IPS DF 4.7 (cell line): ENCODE data around the gene TCEANC2.
"Not testable (repeated sequence)": the region's sequence is repeated elsewhere in the genome, so short reads cannot be mapped to it uniquely, and the experiment has no call there.

ENCODE experiments used
- DNase-seq: peaks from one replicate; pipeline ENCODE4 v3.0.0-alpha.2; 2013; ENCODE audit warnings: low spot score; ENCODE audit errors: extremely low read depth

Gene TCEANC2

DNA sequence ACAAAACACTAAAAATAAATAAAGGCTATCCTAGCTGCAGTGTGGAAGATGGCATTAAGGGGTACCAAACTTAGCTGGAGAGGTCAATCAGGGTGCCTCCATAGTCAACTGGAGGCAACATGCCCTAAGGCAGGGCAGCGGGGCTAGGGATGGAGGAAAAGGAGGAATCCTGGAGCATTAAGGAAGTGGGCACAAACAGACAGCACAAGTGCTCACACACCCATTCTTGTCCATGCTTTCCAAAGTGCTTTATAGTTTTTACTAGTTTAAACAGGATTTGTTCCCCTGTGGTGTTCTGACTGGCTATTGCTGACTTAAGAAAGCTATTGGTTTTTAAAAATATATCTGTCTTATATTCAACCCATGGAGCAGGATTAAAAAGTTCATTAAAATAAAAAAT lies 33.3 kb downstream of the TCEANC2 start:
- DNase-seq = no peak

DNA sequence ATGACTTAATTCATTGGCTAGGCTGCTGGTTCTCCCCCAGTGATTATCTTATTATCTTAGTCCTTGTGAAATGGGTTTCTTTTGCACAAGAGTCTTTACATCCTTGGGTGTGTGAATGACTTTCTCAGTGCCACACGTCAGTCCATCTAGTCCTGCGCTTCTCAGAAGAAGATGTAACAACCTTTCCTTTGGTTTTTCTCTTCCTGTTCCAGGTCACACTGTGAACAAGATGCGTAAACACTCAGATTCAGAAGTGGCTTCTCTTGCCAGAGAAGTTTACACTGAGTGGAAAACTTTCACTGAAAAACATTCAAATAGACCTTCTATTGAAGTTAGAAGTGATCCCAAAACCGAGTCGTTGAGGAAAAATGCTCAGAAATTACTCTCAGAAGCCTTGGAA lies 35.0 kb downstream of the TCEANC2 start:
- no peak for DNase-seq

- DNase-seq = no peak
Observed at GRCh38 chr1:54091666-54092065, 38.3 kb downstream of the TCEANC2 start.

- no peak for DNase-seq
Observed at GRCh38 chr1:54094001-54094729, 40.8 kb downstream of the TCEANC2 start.

GRCh38 chr1:54094730-54095105 lies 41.3 kb downstream of the TCEANC2 start:
- not testable (repeated sequence) for DNase-seq

DNA sequence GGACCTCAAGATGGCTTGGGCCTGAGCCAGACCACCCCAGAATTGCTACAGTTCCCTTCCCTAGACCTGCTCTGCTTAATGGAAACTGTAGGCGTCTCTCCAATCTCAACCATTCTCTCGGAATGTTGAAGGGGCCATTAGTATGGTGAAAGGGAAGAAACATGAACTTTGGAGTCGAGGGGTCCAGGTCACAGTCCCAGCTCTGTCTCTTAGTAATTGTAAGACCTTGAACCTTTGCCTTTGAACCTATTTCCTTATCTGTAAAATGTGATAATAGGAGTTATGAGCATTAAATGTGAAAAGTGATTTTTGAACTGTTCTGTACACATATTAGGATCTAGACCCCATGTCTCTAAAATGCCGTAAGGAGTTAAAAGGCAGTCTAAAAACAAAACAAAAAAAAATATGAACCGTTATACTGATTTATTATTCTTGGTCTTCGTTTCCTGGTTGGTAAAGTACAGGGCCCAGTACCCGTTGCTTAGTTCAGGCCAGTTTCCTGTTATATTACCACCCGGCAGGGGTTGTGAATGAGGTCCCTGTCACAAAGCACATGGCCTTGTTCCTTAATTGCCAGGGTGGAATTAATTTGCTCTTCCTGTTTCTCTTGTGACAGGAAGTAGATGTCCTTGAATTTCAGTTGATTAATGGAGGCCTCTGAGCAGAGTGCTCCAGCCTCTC lies 42.3 kb downstream of the TCEANC2 start:
- no peak for DNase-seq

DNA sequence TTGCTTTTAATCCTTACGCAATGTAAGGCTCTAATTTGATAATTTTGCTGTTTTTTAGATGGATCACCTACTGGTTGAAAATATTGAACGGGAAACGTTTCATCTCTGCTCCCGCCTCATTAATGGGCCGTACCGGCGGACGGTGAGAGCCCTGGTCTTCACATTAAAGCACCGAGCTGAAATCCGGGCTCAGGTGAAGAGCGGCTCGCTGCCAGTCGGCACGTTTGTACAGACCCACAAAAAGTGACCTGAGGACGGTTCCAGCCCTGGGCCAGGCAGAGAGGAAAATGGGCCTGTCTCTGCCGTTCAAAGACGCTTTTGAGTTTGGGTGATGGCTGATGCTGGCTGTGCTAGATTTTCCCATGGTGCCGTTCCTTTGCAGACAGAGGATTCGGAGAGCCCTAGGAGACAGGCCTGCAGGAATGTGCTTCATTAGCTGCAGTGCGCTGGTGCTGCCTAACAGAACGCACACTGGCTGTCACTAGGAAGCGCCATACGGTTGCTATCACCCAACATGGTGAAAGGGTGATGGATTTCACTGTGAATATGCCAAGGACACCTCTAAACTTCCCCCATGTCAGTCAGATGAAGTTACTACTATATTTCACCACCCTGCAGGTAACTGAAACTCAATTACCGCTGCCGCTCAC lies 42.9 kb downstream of the TCEANC2 start:
- no peak for DNase-seq

GRCh38 chr1:54096877-54097240 lies 43.5 kb downstream of the TCEANC2 start:
- no peak for DNase-seq

DNA sequence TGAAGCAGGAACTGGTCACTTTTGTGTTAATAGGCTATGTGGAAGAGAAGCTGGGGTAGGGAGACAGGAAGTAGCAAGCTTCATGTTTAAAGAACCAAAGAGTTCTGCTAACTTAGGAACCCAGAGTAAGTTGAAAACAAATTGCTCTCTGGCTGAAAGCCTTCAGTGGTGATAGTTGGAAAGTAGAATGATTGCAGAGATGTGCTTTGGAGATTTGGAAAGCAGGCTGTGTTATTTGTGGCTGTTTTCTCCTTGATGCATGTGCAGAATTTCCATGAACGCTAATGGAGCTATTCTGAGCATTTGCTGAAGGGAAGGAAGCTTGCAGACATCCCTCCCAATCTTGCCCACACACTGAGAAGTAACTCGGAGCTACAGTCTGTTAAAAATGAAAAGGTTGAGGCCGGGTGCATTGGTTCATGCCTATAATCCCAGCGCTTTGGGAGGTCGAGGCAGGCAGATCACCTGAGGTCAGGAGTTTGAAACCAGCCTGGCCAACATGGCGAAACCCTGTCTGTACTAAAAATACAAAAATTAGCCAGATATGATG lies 45.7 kb downstream of the TCEANC2 start:
- DNase-seq = no peak

- DNase-seq = no peak
Observed at GRCh38 chr1:54100500-54100899, 47.1 kb downstream of the TCEANC2 start.

- no peak for DNase-seq
Observed at GRCh38 chr1:54103414-54103813, 50.0 kb downstream of the TCEANC2 start.

DNA sequence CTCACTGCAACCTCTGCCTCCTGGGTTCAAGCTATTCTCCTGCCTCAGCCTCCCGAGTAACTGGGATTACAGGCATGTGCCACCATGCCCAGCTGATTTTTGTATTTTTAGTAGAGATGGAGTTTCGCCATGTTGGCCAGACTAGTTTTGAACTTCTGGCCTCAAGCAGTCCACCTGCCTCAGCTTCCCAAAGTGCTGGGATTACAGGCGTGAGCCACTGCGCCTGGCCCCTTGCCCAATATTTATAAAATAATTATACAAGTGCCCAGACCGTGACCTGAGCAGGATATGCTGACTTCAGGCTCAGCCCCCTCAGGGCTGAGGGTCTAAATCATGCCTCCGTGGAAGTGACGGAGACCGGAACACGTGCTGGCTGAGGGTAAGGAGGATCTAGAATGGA lies 51.2 kb downstream of the TCEANC2 start:
- DNase-seq = not testable (repeated sequence)

DNA sequence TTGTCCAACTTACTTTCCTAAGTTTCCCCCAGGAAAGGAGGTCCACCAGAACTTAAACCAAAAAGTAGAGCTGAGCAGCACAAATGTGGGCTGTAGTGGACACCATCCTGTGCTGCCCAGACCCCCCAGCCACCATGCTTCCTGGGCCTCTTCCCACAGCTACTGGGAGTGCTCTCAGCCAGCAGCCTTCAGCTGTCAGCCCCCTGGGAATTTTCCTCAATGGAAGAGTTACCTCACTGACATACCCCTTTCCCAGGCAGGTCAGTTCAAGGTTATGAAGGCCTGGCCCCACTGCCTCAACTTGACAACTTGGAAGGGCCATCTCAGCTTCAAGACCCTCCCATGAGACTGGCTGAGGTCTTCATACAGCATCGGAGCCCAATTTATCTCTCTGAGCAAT lies 51.7 kb downstream of the TCEANC2 start:
- no peak for DNase-seq

DNA sequence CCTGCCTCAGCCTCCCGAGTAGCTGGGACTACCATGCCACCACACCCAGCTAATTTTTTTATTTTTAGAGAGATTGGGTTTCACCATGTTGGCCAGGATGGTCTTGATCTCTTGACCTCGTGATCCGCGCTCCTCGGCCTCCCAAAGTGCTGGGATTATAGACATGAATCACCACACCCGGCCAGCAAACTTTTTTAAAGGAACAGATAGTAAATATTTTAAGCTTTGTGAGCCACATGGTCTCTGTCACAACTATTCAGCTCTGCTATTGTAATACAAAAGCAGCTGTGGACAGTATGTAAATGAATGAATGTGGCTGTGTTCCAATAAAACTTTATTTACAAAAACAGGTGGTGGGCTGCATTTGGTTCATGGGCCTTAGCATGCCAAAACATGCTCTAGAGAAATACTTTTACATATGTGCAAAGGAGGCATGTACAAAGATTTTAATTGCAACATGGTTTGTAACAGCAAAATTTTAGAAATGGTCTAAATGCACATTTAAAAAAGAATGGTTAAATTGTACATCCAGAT lies 52.4 kb downstream of the TCEANC2 start:
- DNase-seq = no peak

DNA sequence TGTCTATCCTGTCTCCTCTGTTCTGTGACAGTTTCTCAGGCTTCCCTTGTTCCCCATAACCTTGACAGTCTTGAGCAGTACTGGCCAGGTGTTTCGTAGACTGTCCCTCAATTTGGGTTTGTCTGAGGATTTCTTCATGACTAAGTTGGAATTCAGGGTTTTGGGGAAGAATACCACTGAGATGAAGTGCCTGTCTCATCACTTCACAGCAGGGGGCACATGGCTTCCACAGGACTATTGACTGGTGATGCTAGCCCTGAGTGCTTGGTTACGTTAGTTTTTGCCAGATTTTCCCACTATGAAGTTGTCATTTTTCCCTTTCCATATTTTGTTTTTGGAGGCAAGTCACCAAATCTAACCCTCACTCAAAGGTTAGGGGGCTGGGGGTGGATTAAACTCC lies 53.7 kb downstream of the TCEANC2 start:
- DNase-seq = no peak

DNA sequence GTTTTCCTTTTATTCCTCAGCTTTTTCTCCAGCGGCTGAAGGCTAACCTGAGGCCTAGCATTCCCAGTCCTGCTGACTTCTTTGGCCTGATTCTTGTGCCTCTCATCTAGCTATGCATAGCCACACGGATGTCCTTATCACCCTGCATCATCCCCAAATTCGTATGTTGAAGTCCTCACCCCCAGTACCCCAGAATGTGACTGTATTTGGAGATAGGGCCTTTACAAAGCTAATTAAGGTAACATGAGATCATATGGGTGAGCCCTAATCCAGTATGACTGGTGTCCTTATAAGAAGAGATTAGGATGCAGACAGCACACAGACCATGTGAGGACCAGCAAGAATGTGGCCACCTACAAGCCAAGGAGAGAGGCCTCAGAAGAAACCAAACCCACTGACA lies 54.7 kb downstream of the TCEANC2 start:
- DNase-seq = no peak

DNA sequence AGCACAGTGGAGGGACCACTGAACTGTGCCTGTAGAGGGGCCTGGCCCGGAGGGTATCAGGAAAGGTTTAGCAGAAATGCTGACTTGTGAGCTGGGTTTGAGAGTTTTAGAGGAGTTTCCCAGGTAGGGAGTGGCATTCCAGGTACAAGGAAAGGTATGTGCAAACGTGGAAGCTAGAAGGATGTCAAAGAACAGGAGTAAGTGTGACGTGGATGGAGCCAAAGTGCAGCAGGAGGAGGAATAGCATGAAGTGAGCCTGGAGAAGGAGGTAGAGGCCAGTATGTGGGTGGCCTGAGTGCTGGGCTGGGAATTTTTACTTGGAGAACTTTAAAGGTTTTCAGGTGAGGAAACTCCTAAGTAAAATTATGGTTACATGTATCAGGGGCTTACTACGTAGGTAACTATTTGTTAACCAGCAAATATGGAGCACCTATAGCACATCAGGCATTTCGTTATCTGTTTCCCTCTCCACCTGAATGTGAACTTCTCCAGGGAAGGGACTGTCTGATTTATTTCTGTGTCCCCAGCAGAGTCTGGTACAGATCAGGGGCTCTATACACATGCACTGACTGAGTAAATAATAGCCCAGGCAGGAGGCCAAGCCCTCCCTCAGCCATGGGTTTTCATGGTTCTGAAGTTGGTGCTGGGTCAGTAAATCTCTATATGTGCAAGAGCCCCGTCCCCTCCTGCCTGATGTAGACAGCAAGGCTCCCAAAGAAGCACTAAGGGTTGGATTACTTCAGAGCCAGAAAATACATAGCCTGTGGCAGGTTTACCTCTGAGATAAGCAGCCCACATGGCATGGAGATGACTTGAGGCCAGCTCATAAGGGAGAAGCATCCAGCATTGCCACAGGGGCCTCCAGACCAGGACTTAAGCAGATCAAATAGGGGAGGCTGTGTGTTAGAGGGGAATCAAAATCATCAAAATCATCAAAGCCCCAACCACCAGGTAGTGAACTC lies 56.0 kb downstream of the TCEANC2 start:
- DNase-seq = no peak

DNA sequence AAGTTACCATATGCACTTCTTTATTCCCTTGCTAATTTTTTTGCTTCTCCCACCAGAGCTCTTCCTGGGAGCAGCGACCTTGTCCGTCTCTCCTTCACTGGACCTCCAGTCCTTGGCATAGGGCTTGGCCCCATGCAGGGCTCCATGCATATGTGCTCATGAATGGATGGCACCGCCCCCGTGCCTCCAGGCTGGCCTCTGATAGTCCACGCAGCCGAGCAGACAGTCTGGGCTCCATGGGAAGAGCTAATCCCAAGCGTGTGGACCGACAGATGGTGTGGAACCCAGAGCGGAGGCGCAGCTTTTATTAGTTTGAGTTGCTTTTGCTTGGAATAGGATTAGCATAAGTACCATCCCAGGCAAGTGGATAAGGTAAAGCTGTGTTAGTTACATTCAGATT lies 57.6 kb downstream of the TCEANC2 start:
- DNase-seq = no peak

DNA sequence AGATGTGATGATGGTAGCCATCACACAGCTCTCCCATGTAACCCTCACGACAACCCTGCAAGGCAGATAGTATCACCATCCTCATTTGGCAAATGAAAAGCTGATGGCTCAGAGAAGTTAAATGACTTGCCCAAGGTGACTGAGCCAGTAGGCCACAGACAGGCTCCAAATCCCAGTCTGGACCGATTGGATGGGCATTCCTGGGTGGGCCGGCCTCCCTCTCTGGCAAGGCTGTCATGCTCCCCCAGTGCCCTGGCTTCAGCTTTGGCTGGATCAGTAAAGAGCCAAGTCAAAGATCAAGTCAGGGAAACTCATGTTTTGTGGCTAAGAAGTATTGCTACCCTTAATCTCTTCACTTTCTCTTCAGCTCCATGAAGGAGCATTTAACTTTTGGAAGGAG lies 58.2 kb downstream of the TCEANC2 start:
- DNase-seq = no peak

DNA sequence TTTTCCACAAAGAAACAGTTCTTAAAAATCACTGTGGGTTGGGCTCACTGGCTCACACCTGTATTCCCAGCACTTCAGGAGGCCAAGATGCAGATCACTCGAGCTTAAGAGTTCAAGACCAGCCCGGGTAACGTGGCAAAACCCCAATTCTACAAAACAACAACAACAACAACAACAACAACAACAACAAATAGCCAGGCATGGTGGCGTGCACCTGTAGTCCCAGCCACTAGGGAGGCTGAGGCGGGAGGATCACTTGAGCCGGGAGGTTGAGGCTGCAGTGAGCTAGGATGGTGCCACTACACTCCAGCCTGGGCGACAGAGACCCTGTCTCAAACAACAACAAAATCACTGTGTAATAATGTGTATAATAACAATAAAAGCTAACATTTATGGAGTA lies 58.6 kb downstream of the TCEANC2 start:
- no peak for DNase-seq
